ENCODE measurements around the gene MYRF. TPM values are rescaled to one million over a fixed set of nuclear protein-coding genes. Genes with fewer than 3 reads are reported as not detected.

The MYRF gene
- total RNA-seq, 2 experiments from 2014 or later = 0.19 to 1.1 TPM

- POLR2A ChIA-PET = no interaction called here
- CTCF ChIA-PET (ENCODE audit: unreplicated experiment) = no interaction called here
Measured at GRCh38 chr11:61731952-61732675, 20.3 kb upstream of the MYRF start.

GRCh38 chr11:61732705-61733104 is 19.7 kb upstream of the MYRF start:
- TF ChIP-seq, protein P1, sequence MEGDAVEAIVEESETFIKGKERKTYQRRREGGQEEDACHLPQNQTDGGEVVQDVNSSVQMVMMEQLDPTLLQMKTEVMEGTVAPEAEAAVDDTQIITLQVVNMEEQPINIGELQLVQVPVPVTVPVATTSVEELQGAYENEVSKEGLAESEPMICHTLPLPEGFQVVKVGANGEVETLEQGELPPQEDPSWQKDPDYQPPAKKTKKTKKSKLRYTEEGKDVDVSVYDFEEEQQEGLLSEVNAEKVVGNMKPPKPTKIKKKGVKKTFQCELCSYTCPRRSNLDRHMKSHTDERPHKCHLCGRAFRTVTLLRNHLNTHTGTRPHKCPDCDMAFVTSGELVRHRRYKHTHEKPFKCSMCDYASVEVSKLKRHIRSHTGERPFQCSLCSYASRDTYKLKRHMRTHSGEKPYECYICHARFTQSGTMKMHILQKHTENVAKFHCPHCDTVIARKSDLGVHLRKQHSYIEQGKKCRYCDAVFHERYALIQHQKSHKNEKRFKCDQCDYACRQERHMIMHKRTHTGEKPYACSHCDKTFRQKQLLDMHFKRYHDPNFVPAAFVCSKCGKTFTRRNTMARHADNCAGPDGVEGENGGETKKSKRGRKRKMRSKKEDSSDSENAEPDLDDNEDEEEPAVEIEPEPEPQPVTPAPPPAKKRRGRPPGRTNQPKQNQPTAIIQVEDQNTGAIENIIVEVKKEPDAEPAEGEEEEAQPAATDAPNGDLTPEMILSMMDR (conservative IDR thresholded peaks at IDR 0.05; ENCODE audit: low read length) = no peak
- no peak for TF ChIP-seq EZH2phosphoT487 (IDR thresholded peaks at IDR 0.05; ENCODE audit: borderline replicate concordance, low read depth, low read length)
- no peaks in the 10 kb centered on the region for H4K20me1 ChIP-seq (ENCODE audit: insufficient read depth, low read length)
- POLR2A ChIA-PET = no interaction called here
- H2AFZ ChIP-seq (ENCODE audit: low read length) = no peak overlapping the region
- H3K9me3 ChIP-seq (ENCODE audit: low read length) = no peaks in the 10 kb centered on the region
- H3K4me1 ChIP-seq (ENCODE audit: insufficient read depth, low read length, poor library complexity, severe bottlenecking) = no peaks in the 10 kb centered on the region
- CTCF ChIA-PET (ENCODE audit: unreplicated experiment) = interaction anchor here (0.6 to 1.0 kb wide), 4 partner anchors 9 to 321 kb away, joined by 3 to 4 read pairs (median 4); no protein-coding TSS in a partner anchor
- H3K27ac ChIP-seq (ENCODE audit: low read depth, low read length, poor library complexity, severe bottlenecking) = no peak overlapping the region
- no TSS peak for BruUV-seq (replicated peaks)
- H3K4me3 ChIP-seq (ENCODE audit: low read depth, low read length, poor library complexity, severe bottlenecking) = no peak overlapping the region
- H3K9me2 ChIP-seq (ENCODE audit: insufficient read depth, low read length) = no peaks in the 10 kb centered on the region
- no peak overlapping the region for H3K4me2 ChIP-seq (ENCODE audit: low read length)
- no peak for DNase-seq (ENCODE audit: low spot score)
- no peaks in the 10 kb centered on the region for H3K79me2 ChIP-seq (ENCODE audit: insufficient read depth, low read depth, low read length)
- H3K36me3 ChIP-seq (ENCODE audit: insufficient read depth, low read length) = no peaks in the 10 kb centered on the region
- intact Hi-C loops (cut with micrococcal nuclease; ENCODE audit: unreplicated experiment) = loop anchor here (5.0 kb wide), 1 partner anchor 50 kb away; the partner anchor contains the start of gene DAGLA

More at GRCh38 chr11:61731952-61732675, 20.3 kb upstream of the MYRF start:
- Histone ChIP-seq H2AFZ (ENCODE audit: low read length) (no peak overlapping the region), H3K36me3 (ENCODE audit: insufficient read depth, low read length) (no peaks in the 10 kb centered on the region), H4K20me1 (ENCODE audit: insufficient read depth, low read length) (no peaks in the 10 kb centered on the region), H3K4me1 (ENCODE audit: insufficient read depth, low read length, poor library complexity, severe bottlenecking) (no peaks in the 10 kb centered on the region), H3K9me2 (ENCODE audit: insufficient read depth, low read length) (no peaks in the 10 kb centered on the region), H3K79me2 (ENCODE audit: insufficient read depth, low read depth, low read length) (no peaks in the 10 kb centered on the region), H3K4me2 (ENCODE audit: low read length) (no peak overlapping the region), H3K27ac (ENCODE audit: low read depth, low read length, poor library complexity, severe bottlenecking) (no peak overlapping the region), H3K4me3 (ENCODE audit: low read depth, low read length, poor library complexity, severe bottlenecking) (no peak overlapping the region), H3K9me3 (ENCODE audit: low read length) (no peaks in the 10 kb centered on the region)
- no peak for TF ChIP-seq EZH2phosphoT487 (IDR thresholded peaks at IDR 0.05; ENCODE audit: borderline replicate concordance, low read depth, low read length)
- TF ChIP-seq, protein P1 (conservative IDR thresholded peaks at IDR 0.05; ENCODE audit: low read length) = no peak
- intact Hi-C loops (cut with micrococcal nuclease; ENCODE audit: unreplicated experiment) = loop anchor here (5.0 kb wide), 1 partner anchor 50 kb away; the partner anchor contains the start of gene DAGLA
- no peak for DNase-seq (ENCODE audit: low spot score)
- no TSS peak for BruUV-seq (replicated peaks)

All from OCI-LY7 (cell line).